ENCODE results near the gene APLN.

GRCh38 chrX:129654652-129655546 is at the start of gene APLN:
- TF ChIP-seq CTCF (conservative IDR thresholded peaks at IDR 0.05 in 1 of 2, IDR thresholded peaks at IDR 0.05 in 1 of 2; ENCODE audit: low read depth in 1 of 2, low read length in 2 of 2) (no peak), EZH2 (IDR thresholded peaks at IDR 0.05; ENCODE audit: low read length, missing control alignments) (no peak)

Measured in fibroblast of lung (primary cell).